Measurements from ENCODE around the gene CHORDC1.
"Not testable (repeated sequence)": the region's sequence is repeated elsewhere in the genome, so short reads cannot be mapped to it uniquely, and the experiment has no call there.

CHORDC1 gene

GRCh38 chr11:90213322-90213721 is 9.5 kb downstream of the CHORDC1 start:
- no peak for DNase-seq

GRCh38 chr11:90208857-90209256 is 14.0 kb downstream of the CHORDC1 start:
- DNase-seq: no peak

GRCh38 chr11:90207992-90208391 is 14.9 kb downstream of the CHORDC1 start:
- not testable (repeated sequence) for DNase-seq

- DNase-seq: peak; percentile 67
Observed at GRCh38 chr11:90204832-90205646, 17.8 kb downstream of the CHORDC1 start.

- DNase-seq: no peak
Observed at GRCh38 chr11:90204407-90204806, 18.4 kb downstream of the CHORDC1 start.

- DNase-seq: no peak
Observed at GRCh38 chr11:90202342-90202741, 20.5 kb downstream of the CHORDC1 start.

GRCh38 chr11:90197377-90197776 is 25.5 kb downstream of the CHORDC1 start:
- no peak for DNase-seq

- no peak for DNase-seq
Observed at GRCh38 chr11:90192869-90193582, 29.8 kb downstream of the CHORDC1 start.

GRCh38 chr11:90189011-90189410 is 33.8 kb downstream of the CHORDC1 start:
- no peak for DNase-seq

GRCh38 chr11:90187839-90188238 is 35.0 kb downstream of the CHORDC1 start:
- no peak for DNase-seq

GRCh38 chr11:90179923-90180322 is 42.9 kb downstream of the CHORDC1 start:
- no peak for DNase-seq

- no peak for DNase-seq
Observed at GRCh38 chr11:90178751-90179150, 44.1 kb downstream of the CHORDC1 start.

- no peak for DNase-seq
Observed at GRCh38 chr11:90176069-90176468, 46.8 kb downstream of the CHORDC1 start.

GRCh38 chr11:90171359-90171758 is 51.5 kb downstream of the CHORDC1 start:
- no peak for DNase-seq

GRCh38 chr11:90168571-90168970 is 54.3 kb downstream of the CHORDC1 start:
- DNase-seq: no peak

- not testable (repeated sequence) for DNase-seq
Observed at GRCh38 chr11:90167704-90168103, 55.1 kb downstream of the CHORDC1 start.

GRCh38 chr11:90166982-90167573 is 55.8 kb downstream of the CHORDC1 start:
- not testable (repeated sequence) for DNase-seq

Data from DMS79 treated with DMSO at 0.1 percent for 48 hours (cell line).